Esophagus squamous epithelium (tissue), 5 donors: Measurements from ENCODE around the gene SCGB2A2. TPM values are rescaled to one million over a fixed set of nuclear protein-coding genes. Genes with fewer than 3 reads are reported as not detected.

Source experiments
- DNase-seq: peaks from one replicate; lab custom pipeline; 2025; lab: John Stamatoyannopoulos, UW
- H3K27ac ChIP-seq, 4 donors: fragments of 200-600 bp; sonication (generic); one replicate each; pipeline ENCODE4 v1.5.1; 2016 to 2019; ENCODE audit warnings: mild to moderate bottlenecking in 1 of 4
- H3K27me3 ChIP-seq, 4 donors: fragments of 200-600 bp; sonication (generic); 1 replicate in 3 of 4; 2 replicates in 1 of 4; pipeline versions ENCODE4 v1.5.1 to v1.6.0; 2017 to 2021; ENCODE audit warnings: antibody characterized with exemption in 1 of 4
- H3K36me3 ChIP-seq, 3 donors: fragments of 200-600 bp; sonication (generic); one replicate each; pipeline ENCODE4 v1.5.1; 2016 to 2019
- H3K4me1 ChIP-seq, 3 donors: fragments of 200-600 bp; sonication (generic); one replicate each; pipeline ENCODE4 v1.5.1; 2017 to 2019
- H3K4me3 ChIP-seq, 4 donors: fragments of 200-600 bp; sonication (generic); 1 replicate in 3 of 4; 2 replicates in 1 of 4; pipeline ENCODE4 v1.5.1; 2016 to 2019; ENCODE audit warnings: mild to moderate bottlenecking in 2 of 4, moderate library complexity in 1 of 4
- H3K9me3 ChIP-seq, 3 donors: fragments of 200-600 bp; sonication (generic); one replicate each; pipeline ENCODE4 v1.5.1; 2016 to 2019
- POLR2A ChIP-seq, 4 donors: fragments of 450-650 bp; IDR thresholded peaks; one replicate each; pipeline ENCODE4 v1.6.1; 2017; ENCODE audit warnings: antibody characterized with exemption in 4 of 4, mild to moderate bottlenecking in 4 of 4, moderate library complexity in 3 of 4
- WGBS, 2 donors: methylation state at CpG; one replicate each; pipeline ENCODE4 v1.1.5; 2018; 5-methylcytosine and 5-hydroxymethylcytosine counted together
- intact Hi-C: fragments of 100-400 bp; cut with DNase I; formaldehyde crosslinking; loops from one replicate; pipeline ENCODE4 v1.15.0; 2022
- total RNA-seq, 4 donors: library from RNA; depleted of rRNA; stranded (reverse); fragments of >200 nt; gene quantifications; one replicate each; pipeline ENCODE4 v1.1.0, GENCODE V29; 2016
- TF ChIP-seq, protein P1 (sequence below), 6 experiments: fragments of 450-650 bp in 4 of 6; fragments of 200-600 bp in 2 of 6; sonication (generic) in 2 of 6; IDR thresholded peaks; one replicate each; pipeline ENCODE4 v1.5.1; 2016 to 2019; ENCODE audit warnings: antibody characterized with exemption in 6 of 6, mild to moderate bottlenecking in 4 of 6, moderate library complexity in 4 of 6
- donor health status: DM: yes; HTN: yes; CAD: no.

Gene SCGB2A2
- total RNA-seq, 4 donors from 2014 or later, result 28.7 TPM; not detected in 3

DNA sequence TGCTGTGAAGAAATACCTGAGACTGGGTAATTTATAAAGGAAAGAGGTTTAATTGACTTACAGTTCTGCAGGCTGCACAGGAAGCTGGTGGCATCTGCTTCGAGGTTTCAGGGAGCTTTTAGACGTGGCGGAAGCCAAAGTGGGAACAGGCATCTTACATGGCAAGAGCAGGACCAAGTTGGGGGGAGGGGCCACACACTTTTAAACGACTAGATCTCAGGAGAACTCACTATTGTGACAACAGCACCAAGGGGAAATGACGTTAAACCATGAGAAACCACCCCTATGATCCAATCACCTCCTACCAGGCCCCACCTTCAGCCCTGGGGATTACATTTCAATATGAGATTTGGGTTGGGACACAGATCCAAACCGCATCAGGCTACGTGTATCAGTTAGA, 40.0 kb downstream of the SCGB2A2 start:
- whole genome bisulfite sequencing, 2 donors, result 40 to 56% methylated on average over 7 of the region's 7 CpGs
- Histone ChIP-seq H3K36me3 (no peaks in the 10 kb centered on the region), H3K27ac (no peak overlapping the region), H3K27me3 (peaks cover 0 to 69% (median 0%) of the 10 kb centered on the region in 4 donors), H3K4me3 (no peak overlapping the region), H3K4me1 (no peaks in the 10 kb centered on the region), H3K9me3 (peaks cover 0 to 13% (median 4%) of the 10 kb centered on the region in 3 donors)
- intact Hi-C loops, result no loop called here
- TF ChIP-seq POLR2A (IDR thresholded peaks at IDR 0.05), result no peak
- TF ChIP-seq, protein P1, sequence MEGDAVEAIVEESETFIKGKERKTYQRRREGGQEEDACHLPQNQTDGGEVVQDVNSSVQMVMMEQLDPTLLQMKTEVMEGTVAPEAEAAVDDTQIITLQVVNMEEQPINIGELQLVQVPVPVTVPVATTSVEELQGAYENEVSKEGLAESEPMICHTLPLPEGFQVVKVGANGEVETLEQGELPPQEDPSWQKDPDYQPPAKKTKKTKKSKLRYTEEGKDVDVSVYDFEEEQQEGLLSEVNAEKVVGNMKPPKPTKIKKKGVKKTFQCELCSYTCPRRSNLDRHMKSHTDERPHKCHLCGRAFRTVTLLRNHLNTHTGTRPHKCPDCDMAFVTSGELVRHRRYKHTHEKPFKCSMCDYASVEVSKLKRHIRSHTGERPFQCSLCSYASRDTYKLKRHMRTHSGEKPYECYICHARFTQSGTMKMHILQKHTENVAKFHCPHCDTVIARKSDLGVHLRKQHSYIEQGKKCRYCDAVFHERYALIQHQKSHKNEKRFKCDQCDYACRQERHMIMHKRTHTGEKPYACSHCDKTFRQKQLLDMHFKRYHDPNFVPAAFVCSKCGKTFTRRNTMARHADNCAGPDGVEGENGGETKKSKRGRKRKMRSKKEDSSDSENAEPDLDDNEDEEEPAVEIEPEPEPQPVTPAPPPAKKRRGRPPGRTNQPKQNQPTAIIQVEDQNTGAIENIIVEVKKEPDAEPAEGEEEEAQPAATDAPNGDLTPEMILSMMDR (IDR thresholded peaks at IDR 0.05), result no peak
- no peak for DNase-seq

DNA sequence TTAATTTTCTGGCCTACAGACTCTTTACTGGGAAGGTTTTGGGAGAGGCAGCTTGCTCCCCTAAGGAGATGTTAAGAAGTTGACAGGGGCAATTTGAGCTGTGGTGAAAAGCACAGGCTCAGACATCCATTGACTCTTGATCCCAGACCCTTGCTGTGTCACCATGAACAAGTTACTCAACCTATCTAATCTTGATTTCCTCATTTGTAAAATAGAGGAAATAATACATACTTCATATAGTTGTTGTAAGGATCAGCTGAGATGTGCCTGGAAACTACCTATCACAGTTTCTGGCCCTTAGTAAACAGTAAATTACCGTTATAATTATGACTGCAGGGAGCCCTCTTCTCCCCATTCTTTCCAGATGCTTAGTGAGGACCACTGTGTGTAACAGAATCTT, 45.5 kb downstream of the SCGB2A2 start:
- TF ChIP-seq, protein P1 (IDR thresholded peaks at IDR 0.05), result no peak
- no peak for DNase-seq
- intact Hi-C loops, result no loop called here
- no peak overlapping the region for H3K27ac ChIP-seq
- H3K4me1 ChIP-seq, result peaks cover 0 to 7% (median 0%) of the 10 kb centered on the region in 3 donors
- H3K4me3 ChIP-seq, result no peak overlapping the region
- no peaks in the 10 kb centered on the region for H3K36me3 ChIP-seq
- H3K27me3 ChIP-seq, result peaks cover 0 to 59% (median 0%) of the 10 kb centered on the region in 4 donors
- H3K9me3 ChIP-seq, result no peaks in the 10 kb centered on the region
- WGBS, 2 donors, result 82 to 90% methylated on average over 1 of the region's 1 CpG

DNA sequence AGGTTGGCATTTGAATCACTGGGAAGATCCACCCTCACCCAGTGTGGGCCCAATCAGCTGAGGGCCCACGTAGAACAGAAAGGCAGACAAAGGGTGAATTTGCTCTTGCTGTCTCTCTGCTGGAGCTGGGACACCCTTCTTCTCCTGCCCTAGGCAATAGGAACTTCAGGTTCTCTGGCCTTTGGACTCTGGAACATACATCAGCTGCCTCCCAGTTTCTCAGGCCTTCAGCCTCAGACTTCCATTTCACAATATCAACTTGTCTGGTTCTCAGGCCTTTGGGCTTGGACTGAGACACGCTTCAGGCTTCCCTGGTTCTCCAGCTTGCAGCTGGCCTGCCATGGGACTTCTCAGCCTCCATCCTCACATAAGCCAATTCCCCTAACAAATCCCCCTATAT, 52.6 kb downstream of the SCGB2A2 start:
- no peak overlapping the region for H3K27ac ChIP-seq
- no peaks in the 10 kb centered on the region for H3K4me1 ChIP-seq
- H3K4me3 ChIP-seq, result no peak overlapping the region
- H3K36me3 ChIP-seq, result no peaks in the 10 kb centered on the region
- H3K27me3 ChIP-seq, result peaks cover 0 to 31% (median 0%) of the 10 kb centered on the region in 4 donors
- no peak for DNase-seq
- H3K9me3 ChIP-seq, result no peaks in the 10 kb centered on the region
- no peak for TF ChIP-seq POLR2A (IDR thresholded peaks at IDR 0.05)
- TF ChIP-seq, protein P1 (IDR thresholded peaks at IDR 0.05), result no peak
- 75 to 85% methylated on average over 2 of the region's 2 CpGs for WGBS, 2 donors
- intact Hi-C loops, result no loop called here

Other genes with a start within 250 kb of the SCGB2A2 start
- gene INCENP, start 146.1 kb upstream of the SCGB2A2 start, total RNA-seq, result 10 to 100 TPM; 33.8 to 84.0 (median 53.1) TPM
- not detected for gene SCGB1D1, start 79.9 kb upstream of the SCGB2A2 start, total RNA-seq
- 1 to 10 TPM in 1 of 4 donors, not detected in 3; 1.6 TPM for gene SCGB2A1, start 61.5 kb upstream of the SCGB2A2 start, total RNA-seq
- gene SCGB1D2, start 27.9 kb upstream of the SCGB2A2 start, total RNA-seq, result 1 to 10 TPM in 1 of 4 donors, not detected in 3; 1.5 TPM
- not detected for gene SCGB1D4, start 28.9 kb downstream of the SCGB2A2 start, total RNA-seq
- 1 to 10 TPM in 2 of 4 donors, under 1 TPM in 1, not detected in 1; 0.66 to 7.6 (median 4.4) TPM for gene ASRGL1, start 67.3 kb downstream of the SCGB2A2 start, total RNA-seq
- gene SCGB1A1, start 148.9 kb downstream of the SCGB2A2 start, total RNA-seq, result 1 to 10 TPM in 2 of 4 donors, not detected in 2; 5.9 to 6.6 TPM